ENCODE data around the gene RNASE12. TPM values are rescaled to one million over a fixed set of nuclear protein-coding genes. Genes with fewer than 3 reads are reported as not detected.

RNASE12 gene
- total RNA-seq, 1 experiment from 2014 or later, result not detected

GRCh38 chr14:20614038-20614840 is 23.1 kb upstream of the RNASE12 start:
- CTCF ChIA-PET, result interaction anchor here (0.6 to 1.3 kb wide), 2 partner anchors 69 to 220 kb away, joined by 3 to 5 read pairs; partner anchors contain the start of gene RNASE4
- no peaks in the 10 kb centered on the region for H3K36me3 ChIP-seq (ENCODE audit: insufficient read depth, low read length, poor library complexity, severe bottlenecking)
- no peaks in the 10 kb centered on the region for H3K27me3 ChIP-seq (replicated peaks; ENCODE audit: insufficient read depth, low read depth, low read length, poor library complexity)
- DNase-seq (ENCODE audit: low spot score), result no peak
- TF ChIP-seq EZH2 (IDR thresholded peaks at IDR 0.05; ENCODE audit: borderline replicate concordance, low read depth, low read length, poor library complexity, severe bottlenecking), result no peak
- TF ChIP-seq, protein P1, sequence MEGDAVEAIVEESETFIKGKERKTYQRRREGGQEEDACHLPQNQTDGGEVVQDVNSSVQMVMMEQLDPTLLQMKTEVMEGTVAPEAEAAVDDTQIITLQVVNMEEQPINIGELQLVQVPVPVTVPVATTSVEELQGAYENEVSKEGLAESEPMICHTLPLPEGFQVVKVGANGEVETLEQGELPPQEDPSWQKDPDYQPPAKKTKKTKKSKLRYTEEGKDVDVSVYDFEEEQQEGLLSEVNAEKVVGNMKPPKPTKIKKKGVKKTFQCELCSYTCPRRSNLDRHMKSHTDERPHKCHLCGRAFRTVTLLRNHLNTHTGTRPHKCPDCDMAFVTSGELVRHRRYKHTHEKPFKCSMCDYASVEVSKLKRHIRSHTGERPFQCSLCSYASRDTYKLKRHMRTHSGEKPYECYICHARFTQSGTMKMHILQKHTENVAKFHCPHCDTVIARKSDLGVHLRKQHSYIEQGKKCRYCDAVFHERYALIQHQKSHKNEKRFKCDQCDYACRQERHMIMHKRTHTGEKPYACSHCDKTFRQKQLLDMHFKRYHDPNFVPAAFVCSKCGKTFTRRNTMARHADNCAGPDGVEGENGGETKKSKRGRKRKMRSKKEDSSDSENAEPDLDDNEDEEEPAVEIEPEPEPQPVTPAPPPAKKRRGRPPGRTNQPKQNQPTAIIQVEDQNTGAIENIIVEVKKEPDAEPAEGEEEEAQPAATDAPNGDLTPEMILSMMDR (conservative IDR thresholded peaks at IDR 0.05; ENCODE audit: low read depth, low read length), result no peak
- intact Hi-C loops (cut with micrococcal nuclease; ENCODE audit: unreplicated experiment), result loop anchor here (5.0 kb wide), 1 partner anchor 157 kb away; the partner anchor contains the start of gene APEX1
- H3K4me3 ChIP-seq (ENCODE audit: low read depth, low read length, poor library complexity, severe bottlenecking), result peak overlapping the region; percentile 52
- no peaks in the 10 kb centered on the region for H3K9me3 ChIP-seq (ENCODE audit: low read depth, low read length, poor library complexity, severe bottlenecking)
- peak overlapping the region; percentile 45 for H3K27ac ChIP-seq (ENCODE audit: low read depth, low read length, poor library complexity, severe bottlenecking)
- peaks cover 10% of the 10 kb centered on the region for H3K4me1 ChIP-seq (ENCODE audit: insufficient read depth, low read length, poor library complexity, severe bottlenecking)
- BruUV-seq (replicated peaks), result no TSS peak
- POLR2A ChIA-PET (ENCODE audit: low non-redundant PET), result no interaction called here

- Histone ChIP-seq H3K4me1 (ENCODE audit: insufficient read depth, low read length, poor library complexity, severe bottlenecking) (peaks cover 14% of the 10 kb centered on the region), H3K4me3 (ENCODE audit: low read depth, low read length, poor library complexity, severe bottlenecking) (peak overlapping the region; percentile 52), H3K9me3 (ENCODE audit: low read depth, low read length, poor library complexity, severe bottlenecking) (no peaks in the 10 kb centered on the region), H3K36me3 (ENCODE audit: insufficient read depth, low read length, poor library complexity, severe bottlenecking) (no peaks in the 10 kb centered on the region), H3K27ac (ENCODE audit: low read depth, low read length, poor library complexity, severe bottlenecking) (peak overlapping the region; percentile 45), H3K27me3 (replicated peaks; ENCODE audit: insufficient read depth, low read depth, low read length, poor library complexity) (no peaks in the 10 kb centered on the region)
- peak; percentile 99 for DNase-seq (ENCODE audit: low spot score)
- TSS peak; percentile 100 for BruUV-seq (replicated peaks)
- intact Hi-C loops (cut with micrococcal nuclease; ENCODE audit: unreplicated experiment), result loop anchor here (1.0 to 5.0 kb wide), 3 partner anchors 70 to 270 kb away; partner anchors contain the start of genes APEX1 and PARP2
- CTCF ChIA-PET, result interaction anchor here (0.5 to 1.3 kb wide), 2 partner anchors 70 to 348 kb away, joined by 5 read pairs; partner anchors contain the start of gene RNASE4
- TF ChIP-seq, protein P1 (conservative IDR thresholded peaks at IDR 0.05; ENCODE audit: low read depth, low read length), result peak; percentile 77
- TF ChIP-seq EZH2 (IDR thresholded peaks at IDR 0.05; ENCODE audit: borderline replicate concordance, low read depth, low read length, poor library complexity, severe bottlenecking), result no peak
- POLR2A ChIA-PET (ENCODE audit: low non-redundant PET), result no interaction called here
Observed at GRCh38 chr14:20613094-20614037, 22.2 kb upstream of the RNASE12 start.

DNA sequence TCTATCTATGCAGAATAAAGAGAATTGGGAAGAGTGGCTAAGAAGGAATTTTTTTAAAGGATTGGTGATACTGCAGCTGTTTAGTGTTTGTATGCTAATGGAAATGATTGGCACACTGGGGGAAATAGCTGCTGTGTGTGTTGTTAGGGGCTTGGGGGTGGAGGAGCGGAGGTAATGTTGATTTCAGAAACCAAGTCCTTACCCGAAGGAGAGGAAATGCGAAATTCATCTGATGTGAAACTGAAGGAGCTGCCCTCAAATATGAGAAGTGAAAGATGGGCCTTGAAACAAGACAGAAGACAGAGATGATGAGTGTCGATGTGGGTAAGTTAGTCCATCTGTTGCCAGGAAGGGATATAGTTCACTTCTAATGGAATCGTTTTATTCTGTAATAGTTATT is 21.2 kb upstream of the RNASE12 start:
- CTCF ChIA-PET, result no interaction called here

More for the DNA sequence above, 21.2 kb upstream of the RNASE12 start:
- Histone ChIP-seq H3K9me3 (ENCODE audit: low read depth, low read length, poor library complexity, severe bottlenecking) (no peaks in the 10 kb centered on the region), H3K27me3 (replicated peaks; ENCODE audit: insufficient read depth, low read depth, low read length, poor library complexity) (no peaks in the 10 kb centered on the region), H3K36me3 (ENCODE audit: insufficient read depth, low read length, poor library complexity, severe bottlenecking) (no peaks in the 10 kb centered on the region), H3K4me3 (ENCODE audit: low read depth, low read length, poor library complexity, severe bottlenecking) (peak overlapping the region; percentile 52), H3K27ac (ENCODE audit: low read depth, low read length, poor library complexity, severe bottlenecking) (no peak overlapping the region), H3K4me1 (ENCODE audit: insufficient read depth, low read length, poor library complexity, severe bottlenecking) (peaks cover 14% of the 10 kb centered on the region)
- intact Hi-C loops (cut with micrococcal nuclease; ENCODE audit: unreplicated experiment), result loop anchor here (5.0 kb wide), 1 partner anchor 155 kb away; the partner anchor contains the start of gene APEX1
- TF ChIP-seq, protein P1 (conservative IDR thresholded peaks at IDR 0.05; ENCODE audit: low read depth, low read length), result no peak
- no peak for TF ChIP-seq EZH2 (IDR thresholded peaks at IDR 0.05; ENCODE audit: borderline replicate concordance, low read depth, low read length, poor library complexity, severe bottlenecking)
- DNase-seq (ENCODE audit: low spot score), result no peak
- no TSS peak for BruUV-seq (replicated peaks)
- POLR2A ChIA-PET (ENCODE audit: low non-redundant PET), result no interaction called here
